HepG2 (cell line): Measurements from ENCODE around the gene MTFP1. TPM values are rescaled to one million over a fixed set of nuclear protein-coding genes. Genes with fewer than 3 reads are reported as not detected.

ENCODE experiments used
- CEBPG ChIP-seq: IDR thresholded peaks from 2 replicates; pipeline ENCODE4 v1.6.1; 2016
- DR1 ChIP-seq: sonication (generic); formaldehyde crosslinking; IDR thresholded peaks from 2 replicates; pipeline ENCODE4 v1.8.0; 2021; ENCODE audit warnings: mild to moderate bottlenecking, missing genetic modification reagents, inconsistent platforms
- KLF16 ChIP-seq, 2 experiments: sonication (generic) in 1 of 2; formaldehyde crosslinking in 1 of 2; IDR thresholded peaks; 2 replicates each; pipeline versions ENCODE4 v1.6.1 to v1.8.0; 2016 to 2023; ENCODE audit warnings: missing genetic modification reagents in 2 of 2, missing compliant biosample characterization in 1 of 2
- MEIS1 ChIP-seq: sonication (generic); formaldehyde crosslinking; IDR thresholded peaks from 2 replicates; pipeline ENCODE4 v1.9.0; 2021; ENCODE audit warnings: mild to moderate bottlenecking, missing genetic modification reagents, moderate library complexity, borderline replicate concordance
- MIER3 ChIP-seq: IDR thresholded peaks from 2 replicates; pipeline ENCODE4 v1.6.1; 2016; ENCODE audit warnings: missing compliant biosample characterization, borderline replicate concordance
- SMYD3 ChIP-seq: sonication (generic); formaldehyde crosslinking; IDR thresholded peaks from 2 replicates; pipeline ENCODE4 v1.8.1; 2023; ENCODE audit warnings: mild to moderate bottlenecking, missing genetic modification reagents
- SNRNP70 ChIP-seq: fragments of 200-400 bp; formaldehyde crosslinking; IDR thresholded peaks from 2 replicates; pipeline ENCODE4 v1.6.1; 2017; ENCODE audit warnings: mild to moderate bottlenecking, low read depth, low read length, moderate library complexity
- THAP11 ChIP-seq: IDR thresholded peaks from 2 replicates; pipeline ENCODE4 v1.6.1; 2016; ENCODE audit warnings: missing biosample characterization, missing genetic modification reagents
- XRCC5 ChIP-seq: fragments of 200-400 bp; formaldehyde crosslinking; optimal IDR thresholded peaks from 2 replicates; pipeline ENCODE3; 2017; ENCODE audit warnings: mild to moderate bottlenecking, low read length
- YEATS2 ChIP-seq: sonication (generic); formaldehyde crosslinking; IDR thresholded peaks from 2 replicates; pipeline ENCODE4 v1.4.0; 2020; ENCODE audit warnings: missing genetic modification reagents, borderline replicate concordance
- ZBTB7B ChIP-seq: sonication (generic); formaldehyde crosslinking; IDR thresholded peaks from 2 replicates; pipeline ENCODE4 v1.4.0; 2020; ENCODE audit warnings: missing genetic modification reagents
- ZFP41 ChIP-seq: sonication (generic); formaldehyde crosslinking; IDR thresholded peaks from 2 replicates; pipeline ENCODE4 v1.4.0; 2020; ENCODE audit warnings: mild to moderate bottlenecking, missing genetic modification reagents, borderline replicate concordance
- ZKSCAN8 ChIP-seq: IDR thresholded peaks from 2 replicates; pipeline ENCODE4 v1.6.1; 2016; ENCODE audit warnings: borderline replicate concordance, missing genetic modification reagents, missing compliant biosample characterization
- ZNF124 ChIP-seq: sonication (generic); formaldehyde crosslinking; IDR thresholded peaks from 2 replicates; pipeline ENCODE4 v1.4.0; 2020; ENCODE audit warnings: missing genetic modification reagents
- ZNF136 ChIP-seq: sonication (generic); formaldehyde crosslinking; IDR thresholded peaks from 2 replicates; pipeline ENCODE4 v1.8.1; 2022; ENCODE audit warnings: low read depth, mild to moderate bottlenecking, moderate library complexity, missing genetic modification reagents
- ZNF432 ChIP-seq: sonication (generic); formaldehyde crosslinking; IDR thresholded peaks from 2 replicates; pipeline ENCODE4 v1.5.0; 2020; ENCODE audit warnings: missing genetic modification reagents, mild to moderate bottlenecking, borderline replicate concordance
- ZNF460 ChIP-seq: sonication (generic); formaldehyde crosslinking; IDR thresholded peaks from 2 replicates; pipeline ENCODE4 v1.5.1; 2020; ENCODE audit warnings: missing genetic modification reagents, mild to moderate bottlenecking, borderline replicate concordance
- ZNF550 ChIP-seq: sonication (generic); formaldehyde crosslinking; IDR thresholded peaks from 2 replicates; pipeline ENCODE4 v1.4.0; 2020; ENCODE audit warnings: mild to moderate bottlenecking, missing genetic modification reagents, borderline replicate concordance
- ZNF75D ChIP-seq: sonication (generic); formaldehyde crosslinking; IDR thresholded peaks from 2 replicates; pipeline ENCODE4 v1.8.1; 2023; ENCODE audit warnings: missing genetic modification reagents, mild to moderate bottlenecking, borderline replicate concordance
- ZNF776 ChIP-seq: sonication (generic); formaldehyde crosslinking; IDR thresholded peaks from 2 replicates; pipeline ENCODE4 v1.4.0; 2020; ENCODE audit warnings: mild to moderate bottlenecking, missing genetic modification reagents
- polyA plus RNA-seq, 8 experiments: library from polyadenylated mRNA; depleted of rRNA in 3 of 8; stranded (reverse) in 7 of 8; unstranded in 1 of 8; fragments of >200 nt; fragmentation: Illumina TruSeq in 4 of 8; extraction: Trizol in 4 of 8; gene quantifications; 2 replicates each; pipeline versions ENCODE4 v1.2.1 to v1.2.3, GENCODE V29; 2011 to 2016; ENCODE audit warnings: low read depth in 4 of 8, missing spikeins in 1 of 8, mixed read lengths in 1 of 8; ENCODE audit not compliant: insufficient read depth in 1 of 8
- total RNA-seq, 5 experiments: library from RNA; depleted of rRNA; stranded (reverse); fragments of >200 nt; fragmentation: Illumina TruSeq; extraction: Trizol; gene quantifications; 2 replicates each; pipeline ENCODE4 v1.2.3, GENCODE V29; 2016; ENCODE audit warnings: low read depth in 1 of 5
- TF ChIP-seq, protein P1 (sequence below): sonication (generic); formaldehyde crosslinking; IDR thresholded peaks from 2 replicates; pipeline ENCODE4 v1.4.0; 2020; ENCODE audit warnings: missing genetic modification reagents
- TF ChIP-seq, protein P2 (sequence below): sonication (generic); formaldehyde crosslinking; IDR thresholded peaks from 2 replicates; pipeline ENCODE4 v1.4.0; 2020; ENCODE audit warnings: missing genetic modification reagents, mild to moderate bottlenecking, borderline replicate concordance
- TF ChIP-seq, protein P3 (sequence below): sonication (generic); formaldehyde crosslinking; IDR thresholded peaks from 2 replicates; pipeline ENCODE4 v1.8.0; 2022; ENCODE audit warnings: mild to moderate bottlenecking, missing genetic modification reagents

MTFP1 gene
- total and polyA plus RNA-seq, 2 of the 13 experiments (the other 11 are each of a cell fraction or from before 2014, with no cell fraction given), result 29.5 to 45.6 TPM

- TF ChIP-seq ZNF460 (CRISPR knock-in tag) (no peak), ZNF432 (no peak), ZKSCAN8 (no peak), DR1 (CRISPR knock-in tag) (no peak), ZNF75D (CRISPR knock-in tag) (no peak), SMYD3 (CRISPR knock-in tag) (0 out of 2 replicates have a peak, but pooled peaks have one; percentile 38), SNRNP70 (no peak), MIER3 (CRISPR knock-in tag) (peak; percentile 33; the same call in 1 of the 2 replicates), XRCC5 (peak; percentile 82), MEIS1 (CRISPR knock-in tag) (no peak), THAP11 (CRISPR knock-in tag) (peak; percentile 49), KLF16 (CRISPR knock-in tag; IDR thresholded peaks at IDR 0.05) (peak in 1 of 2 experiments; percentile 60; a peak in 2 of 4 replicates), ZFP41 (CRISPR knock-in tag) (no peak), YEATS2 (peak; percentile 46; the same call in 1 of the 2 replicates), ZNF124 (CRISPR knock-in tag) (no peak), ZNF776 (CRISPR knock-in tag) (no peak), CEBPG (CRISPR knock-in tag) (peak; percentile 15; the same call in 1 of the 2 replicates), ZBTB7B (CRISPR knock-in tag) (0 out of 2 replicates have a peak, but pooled peaks have one; percentile 57), ZNF136 (CRISPR knock-in tag) (no peak), ZNF550 (no peak)
- TF ChIP-seq, protein P1, sequence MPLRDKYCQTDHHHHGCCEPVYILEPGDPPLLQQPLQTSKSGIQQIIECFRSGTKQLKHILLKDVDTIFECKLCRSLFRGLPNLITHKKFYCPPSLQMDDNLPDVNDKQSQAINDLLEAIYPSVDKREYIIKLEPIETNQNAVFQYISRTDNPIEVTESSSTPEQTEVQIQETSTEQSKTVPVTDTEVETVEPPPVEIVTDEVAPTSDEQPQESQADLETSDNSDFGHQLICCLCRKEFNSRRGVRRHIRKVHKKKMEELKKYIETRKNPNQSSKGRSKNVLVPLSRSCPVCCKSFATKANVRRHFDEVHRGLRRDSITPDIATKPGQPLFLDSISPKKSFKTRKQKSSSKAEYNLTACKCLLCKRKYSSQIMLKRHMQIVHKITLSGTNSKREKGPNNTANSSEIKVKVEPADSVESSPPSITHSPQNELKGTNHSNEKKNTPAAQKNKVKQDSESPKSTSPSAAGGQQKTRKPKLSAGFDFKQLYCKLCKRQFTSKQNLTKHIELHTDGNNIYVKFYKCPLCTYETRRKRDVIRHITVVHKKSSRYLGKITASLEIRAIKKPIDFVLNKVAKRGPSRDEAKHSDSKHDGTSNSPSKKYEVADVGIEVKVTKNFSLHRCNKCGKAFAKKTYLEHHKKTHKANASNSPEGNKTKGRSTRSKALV (CRISPR knock-in tag), result no peak
- TF ChIP-seq, protein P2, sequence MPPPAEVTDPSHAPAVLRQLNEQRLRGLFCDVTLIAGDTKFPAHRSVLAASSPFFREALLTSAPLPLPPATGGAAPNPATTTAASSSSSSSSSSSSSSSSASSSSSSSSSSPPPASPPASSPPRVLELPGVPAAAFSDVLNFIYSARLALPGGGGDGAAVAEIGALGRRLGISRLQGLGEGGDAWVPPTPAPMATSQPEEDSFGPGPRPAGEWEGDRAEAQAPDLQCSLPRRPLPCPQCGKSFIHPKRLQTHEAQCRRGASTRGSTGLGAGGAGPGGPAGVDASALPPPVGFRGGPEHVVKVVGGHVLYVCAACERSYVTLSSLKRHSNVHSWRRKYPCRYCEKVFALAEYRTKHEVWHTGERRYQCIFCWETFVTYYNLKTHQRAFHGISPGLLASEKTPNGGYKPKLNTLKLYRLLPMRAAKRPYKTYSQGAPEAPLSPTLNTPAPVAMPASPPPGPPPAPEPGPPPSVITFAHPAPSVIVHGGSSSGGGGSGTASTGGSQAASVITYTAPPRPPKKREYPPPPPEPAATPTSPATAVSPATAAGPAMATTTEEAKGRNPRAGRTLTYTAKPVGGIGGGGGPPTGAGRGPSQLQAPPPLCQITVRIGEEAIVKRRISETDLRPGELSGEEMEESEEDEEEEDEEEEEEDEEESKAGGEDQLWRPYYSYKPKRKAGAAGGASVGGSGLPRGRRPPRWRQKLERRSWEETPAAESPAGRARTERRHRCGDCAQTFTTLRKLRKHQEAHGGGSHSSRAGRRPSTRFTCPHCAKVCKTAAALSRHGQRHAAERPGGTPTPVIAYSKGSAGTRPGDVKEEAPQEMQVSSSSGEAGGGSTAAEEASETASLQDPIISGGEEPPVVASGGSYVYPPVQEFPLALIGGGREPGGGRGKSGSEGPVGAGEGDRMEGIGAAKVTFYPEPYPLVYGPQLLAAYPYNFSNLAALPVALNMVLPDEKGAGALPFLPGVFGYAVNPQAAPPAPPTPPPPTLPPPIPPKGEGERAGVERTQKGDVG (CRISPR knock-in tag), result no peak
- TF ChIP-seq, protein P3, sequence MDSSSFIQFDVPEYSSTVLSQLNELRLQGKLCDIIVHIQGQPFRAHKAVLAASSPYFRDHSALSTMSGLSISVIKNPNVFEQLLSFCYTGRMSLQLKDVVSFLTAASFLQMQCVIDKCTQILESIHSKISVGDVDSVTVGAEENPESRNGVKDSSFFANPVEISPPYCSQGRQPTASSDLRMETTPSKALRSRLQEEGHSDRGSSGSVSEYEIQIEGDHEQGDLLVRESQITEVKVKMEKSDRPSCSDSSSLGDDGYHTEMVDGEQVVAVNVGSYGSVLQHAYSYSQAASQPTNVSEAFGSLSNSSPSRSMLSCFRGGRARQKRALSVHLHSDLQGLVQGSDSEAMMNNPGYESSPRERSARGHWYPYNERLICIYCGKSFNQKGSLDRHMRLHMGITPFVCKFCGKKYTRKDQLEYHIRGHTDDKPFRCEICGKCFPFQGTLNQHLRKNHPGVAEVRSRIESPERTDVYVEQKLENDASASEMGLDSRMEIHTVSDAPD, result no peak
Measured at GRCh38 chr22:30390974-30391691, 34.4 kb upstream of the MTFP1 start (continued).
